Retinal pigment epithelial cell (primary cell): Measurements from ENCODE around the gene ADAMTS17.

Experiments
- DNase-seq: peaks from one replicate; pipeline ENCODE4 v3.0.0-alpha.2; 2010; ENCODE audit warnings: low read depth
- H3K4me3 ChIP-seq: 2 replicates; pipeline ENCODE4 v1.5.1; 2011; ENCODE audit warnings: mild to moderate bottlenecking, low read length, control low read depth, moderate library complexity
- TF ChIP-seq, protein P1 (sequence below): conservative IDR thresholded peaks from 2 replicates; pipeline ENCODE4 v1.5.1; 2011; ENCODE audit warnings: low read depth, low read length, control low read depth, inconsistent platforms

Gene ADAMTS17

DNA sequence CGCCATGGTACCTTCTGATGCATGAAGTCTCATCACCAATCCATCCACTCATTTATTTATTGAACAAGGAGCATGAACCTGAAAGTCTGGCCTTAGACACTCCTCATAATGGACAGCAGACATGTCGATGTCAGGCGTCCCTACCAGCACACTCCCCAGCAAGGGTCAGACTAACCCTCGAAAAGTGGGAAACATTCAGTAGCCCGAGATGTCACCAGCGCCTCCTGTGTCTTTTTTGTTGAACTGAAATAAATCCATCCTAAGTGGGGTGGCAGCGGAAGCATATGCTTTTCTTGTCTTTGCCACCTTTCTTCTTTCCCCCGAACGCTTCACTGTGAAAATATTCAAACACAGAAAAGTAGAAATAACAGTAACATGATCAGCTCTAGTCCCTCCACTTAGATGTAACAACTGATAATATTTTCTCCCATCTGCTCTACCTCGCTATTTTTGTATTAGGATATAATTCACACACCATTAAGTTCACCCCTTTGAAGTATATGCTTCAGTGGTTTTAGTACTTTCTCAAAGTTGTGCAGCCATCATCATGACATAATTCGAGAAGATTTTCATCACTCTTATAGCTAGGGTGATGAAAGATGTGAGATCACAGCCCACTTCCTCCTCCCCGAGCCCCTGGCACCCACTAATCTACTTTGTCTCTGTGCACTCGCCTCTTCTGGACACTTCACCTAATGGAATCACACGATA, 121.6 kb downstream of the ADAMTS17 start:
- no peak for DNase-seq
- no peak overlapping the region for H3K4me3 ChIP-seq
- TF ChIP-seq, protein P1, sequence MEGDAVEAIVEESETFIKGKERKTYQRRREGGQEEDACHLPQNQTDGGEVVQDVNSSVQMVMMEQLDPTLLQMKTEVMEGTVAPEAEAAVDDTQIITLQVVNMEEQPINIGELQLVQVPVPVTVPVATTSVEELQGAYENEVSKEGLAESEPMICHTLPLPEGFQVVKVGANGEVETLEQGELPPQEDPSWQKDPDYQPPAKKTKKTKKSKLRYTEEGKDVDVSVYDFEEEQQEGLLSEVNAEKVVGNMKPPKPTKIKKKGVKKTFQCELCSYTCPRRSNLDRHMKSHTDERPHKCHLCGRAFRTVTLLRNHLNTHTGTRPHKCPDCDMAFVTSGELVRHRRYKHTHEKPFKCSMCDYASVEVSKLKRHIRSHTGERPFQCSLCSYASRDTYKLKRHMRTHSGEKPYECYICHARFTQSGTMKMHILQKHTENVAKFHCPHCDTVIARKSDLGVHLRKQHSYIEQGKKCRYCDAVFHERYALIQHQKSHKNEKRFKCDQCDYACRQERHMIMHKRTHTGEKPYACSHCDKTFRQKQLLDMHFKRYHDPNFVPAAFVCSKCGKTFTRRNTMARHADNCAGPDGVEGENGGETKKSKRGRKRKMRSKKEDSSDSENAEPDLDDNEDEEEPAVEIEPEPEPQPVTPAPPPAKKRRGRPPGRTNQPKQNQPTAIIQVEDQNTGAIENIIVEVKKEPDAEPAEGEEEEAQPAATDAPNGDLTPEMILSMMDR = no peak

DNA sequence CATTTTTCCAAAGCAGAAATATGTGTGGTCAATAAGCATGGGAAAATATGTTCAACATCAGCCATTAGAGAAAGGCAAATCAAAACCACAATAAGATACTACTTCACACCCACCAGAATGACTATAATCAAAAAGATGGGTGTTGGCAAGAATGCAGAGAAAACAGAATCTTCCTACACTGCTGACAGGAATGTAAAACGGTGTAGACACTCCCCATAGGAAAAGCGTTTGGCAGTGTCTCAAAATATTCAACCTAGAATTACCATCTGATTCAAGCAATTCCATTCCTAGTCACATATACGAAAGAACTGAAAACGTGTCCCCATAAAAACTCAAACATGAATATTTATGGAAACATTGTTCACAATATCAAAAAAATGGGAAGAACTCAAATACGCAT, 123.3 kb downstream of the ADAMTS17 start:
- no peak for DNase-seq

DNA sequence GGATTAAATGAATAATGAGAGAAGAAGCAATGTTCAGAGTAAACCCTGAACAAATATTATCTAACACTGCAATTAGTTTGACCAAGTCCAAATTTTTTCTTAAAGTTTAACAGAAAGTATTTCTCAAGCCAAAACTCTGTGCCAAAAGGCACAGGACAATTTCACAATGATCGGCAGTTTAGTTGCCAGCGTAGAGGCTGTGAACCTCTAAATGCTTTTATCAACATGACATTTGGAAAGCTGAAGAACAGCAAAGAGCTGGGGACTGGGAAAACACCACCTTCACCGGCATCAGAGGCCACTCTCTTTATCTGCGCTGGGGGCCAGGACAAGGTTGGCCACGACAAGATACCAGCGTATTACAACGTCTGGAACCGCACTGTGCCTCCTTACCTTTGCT, 125.6 kb downstream of the ADAMTS17 start:
- DNase-seq = no peak
- TF ChIP-seq, protein P1 = no peak
- no peak overlapping the region for H3K4me3 ChIP-seq

More for the DNA sequence above, 123.3 kb downstream of the ADAMTS17 start:
- H3K4me3 ChIP-seq = no peak overlapping the region
- TF ChIP-seq, protein P1 = no peak

DNA sequence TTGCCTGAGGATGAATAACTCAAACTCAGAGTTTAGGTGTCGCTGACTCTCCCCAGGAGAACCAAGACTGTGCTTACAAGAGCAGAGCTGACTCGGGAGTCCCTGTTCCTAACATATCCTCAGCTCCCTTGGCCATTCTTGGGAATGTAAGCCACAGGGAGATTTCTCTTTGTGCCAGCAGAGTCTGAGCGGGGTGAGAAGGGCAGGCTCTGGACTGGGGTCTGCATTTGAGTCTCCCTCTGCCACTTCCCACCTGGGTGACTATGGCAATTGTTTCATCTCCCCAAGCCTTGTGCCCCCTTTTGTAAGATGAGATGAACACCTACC, 126.0 kb downstream of the ADAMTS17 start:
- no peak overlapping the region for H3K4me3 ChIP-seq
- TF ChIP-seq, protein P1 = no peak
- no peak for DNase-seq

DNA sequence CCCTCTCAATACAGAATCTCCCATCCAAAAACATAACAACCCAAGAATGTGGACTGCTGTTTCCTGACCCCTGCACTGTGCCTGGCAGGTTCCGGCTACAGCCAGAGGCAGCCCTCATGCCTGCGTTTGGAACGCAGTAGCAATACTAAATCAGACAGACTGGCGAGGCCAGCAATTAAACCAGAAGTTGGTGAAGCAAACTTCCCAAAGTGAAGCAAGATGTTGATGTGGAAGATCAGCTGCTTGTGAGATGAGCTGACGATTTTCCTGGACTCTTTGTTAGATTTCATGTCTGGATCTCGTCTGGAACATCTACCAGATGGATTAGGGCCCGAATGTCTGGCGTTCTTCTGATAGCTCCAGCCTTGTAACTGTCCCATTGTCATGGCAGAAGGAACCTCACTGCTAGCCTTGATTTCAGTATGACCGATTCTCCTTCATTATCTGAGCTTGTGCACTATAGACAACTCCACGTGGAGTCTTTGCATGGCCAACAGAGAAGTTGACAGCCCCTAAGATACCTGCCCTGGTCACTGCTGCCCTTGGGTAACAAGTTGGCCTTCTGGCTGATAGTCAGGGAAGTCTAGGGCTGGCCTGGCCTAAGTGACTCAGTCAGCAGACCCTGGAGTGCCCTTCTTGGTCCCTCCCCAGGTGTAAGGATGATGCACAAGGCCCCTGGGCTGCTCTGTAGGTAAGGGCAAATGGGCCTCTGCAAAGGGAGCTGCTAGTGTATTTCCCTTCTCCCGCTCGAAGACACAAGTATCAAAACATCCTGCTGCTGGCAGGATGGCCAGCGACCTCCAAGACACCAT, 126.5 kb downstream of the ADAMTS17 start:
- TF ChIP-seq, protein P1 = no peak
- no peak for DNase-seq

DNA sequence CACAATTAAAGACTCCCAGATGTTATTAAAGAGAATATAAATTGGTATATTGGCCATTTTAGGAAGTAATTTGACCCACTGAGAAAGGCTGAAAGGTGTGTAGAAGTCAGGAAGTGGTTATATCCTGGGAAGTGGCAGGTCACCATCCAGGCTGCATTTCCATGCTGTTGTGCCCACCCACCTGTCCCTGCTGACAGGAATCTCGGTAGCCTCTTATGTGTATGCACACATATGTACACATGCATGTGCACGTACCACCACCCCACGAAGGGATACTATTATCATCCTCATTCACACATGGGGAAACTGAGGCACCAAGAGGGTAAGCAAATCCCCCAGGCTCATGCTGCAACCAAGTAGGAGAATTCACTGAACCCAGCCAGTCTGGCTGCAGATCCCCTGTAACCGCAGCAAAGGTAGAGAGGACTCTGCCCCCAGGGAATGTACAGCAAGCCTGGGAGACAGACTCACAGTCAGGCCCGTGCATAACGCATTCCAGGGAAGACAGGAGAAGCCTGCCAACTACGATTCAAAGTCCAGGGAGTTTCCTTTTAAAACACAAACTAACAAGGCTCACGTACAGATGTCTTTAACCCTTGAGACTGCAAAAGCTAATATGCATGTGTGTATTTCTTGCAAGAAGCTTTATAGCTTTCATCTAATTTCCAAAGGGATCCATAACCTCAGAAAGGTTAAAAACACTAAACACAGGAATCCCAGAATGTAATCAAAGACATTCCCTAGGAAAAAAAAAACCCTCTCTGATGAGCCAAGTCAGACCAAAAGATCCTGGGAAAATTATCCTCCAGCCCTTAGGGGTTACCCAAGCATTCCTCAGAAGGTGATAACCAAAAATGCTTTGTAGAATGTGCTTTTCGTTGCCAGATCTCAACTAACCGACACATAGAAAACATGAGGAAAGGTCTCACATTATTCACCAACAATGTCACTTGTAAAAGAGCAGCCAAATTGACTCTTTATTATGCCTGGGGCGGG, 129.6 kb downstream of the ADAMTS17 start:
- no peak for DNase-seq
- H3K4me3 ChIP-seq = no peak overlapping the region
- TF ChIP-seq, protein P1 = no peak

More for the DNA sequence above, 126.5 kb downstream of the ADAMTS17 start:
- no peak overlapping the region for H3K4me3 ChIP-seq
